Ovary (tissue), 9 donors: Measurements from ENCODE around the gene APOL6. TPM values are rescaled to one million over a fixed set of nuclear protein-coding genes. Genes with fewer than 3 reads are reported as not detected.

ENCODE experiments used
- DNase-seq, 5 donors: peaks; one replicate each; pipeline ENCODE4 v3.0.0-alpha.2; 2019 to 2020
- H3K27ac ChIP-seq, 2 donors: fragments of 200-600 bp; one replicate each; pipeline versions ENCODE4 v1.5.1 to v1.8.0; 2019 to 2022
- H3K27me3 ChIP-seq: fragments of 200-600 bp; one replicate; pipeline ENCODE4 v1.8.0; 2022
- H3K36me3 ChIP-seq: fragments of 200-600 bp; sonication (generic); one replicate; pipeline ENCODE4 v1.5.1; 2019
- H3K4me1 ChIP-seq: one replicate; pipeline ENCODE4 v1.8.1; 2013; ENCODE audit warnings: mild to moderate bottlenecking, moderate library complexity; ENCODE audit not compliant: insufficient read depth
- H3K4me3 ChIP-seq: fragments of 200-600 bp; sonication (generic); one replicate; pipeline ENCODE4 v1.5.1; 2017
- H3K9me3 ChIP-seq, 2 donors: fragments of 200-600 bp in 1 of 2; sonication (generic) in 1 of 2; one replicate each; pipeline versions ENCODE4 v1.5.1 to v1.8.1; 2013 to 2019; ENCODE audit warnings: mild to moderate bottlenecking in 1 of 2, moderate library complexity in 1 of 2
- CTCF ChIP-seq, 3 donors: fragments of 450-650 bp in 2 of 3; fragments of 200-600 bp in 1 of 3; IDR thresholded peaks; one replicate each; pipeline versions ENCODE4 v1.5.1 to v1.8.0; 2016 to 2022; ENCODE audit warnings: antibody characterized with exemption in 3 of 3, mild to moderate bottlenecking in 1 of 3
- EP300 ChIP-seq: sonication (generic); formaldehyde crosslinking; IDR thresholded peaks from one replicate; pipeline ENCODE4 v1.6.1; 2017; ENCODE audit warnings: antibody characterized with exemption
- POLR2A ChIP-seq: fragments of 450-650 bp; IDR thresholded peaks from one replicate; pipeline ENCODE4 v1.6.1; 2017; ENCODE audit warnings: antibody characterized with exemption, mild to moderate bottlenecking, moderate library complexity
- WGBS, 3 donors: extraction: QIAGEN DNeasy Blood & Tissue Kit in 1 of 3; methylation state at CpG; one replicate each; pipeline versions ENCODE4 v1.1.5 to v1.1.7; 2013 to 2017; 5-methylcytosine and 5-hydroxymethylcytosine counted together
- intact Hi-C, 4 donors: fragments of 100-400 bp; cut with DNase I; formaldehyde crosslinking; loops; one replicate each; pipeline versions ENCODE4 v1.11.0 to v1.15.1; 2022 to 2023
- polyA plus RNA-seq, 2 donors: library from polyadenylated mRNA; stranded (reverse); fragments of 200-250 nt in 1 of 2; fragments of 350-450 nt in 1 of 2; fragmentation: Illumina TruSeq in 1 of 2; extraction: RNeasy Lipid Tissue Mini Kit (QIAGEN cat#74804) in 1 of 2; gene quantifications; one replicate each; pipeline ENCODE4 v1.2.3, GENCODE V29; 2013 to 2014
- total RNA-seq, 7 donors: library from RNA; depleted of rRNA in 2 of 7; stranded (reverse); fragments of >200 nt in 2 of 7; fragmentation: NEBNext Ultra II Directional in 3 of 7; extraction: Animal tissue kit (Norgen Biotek cat#: 25700) in 3 of 7; gene quantifications; one replicate each; pipeline versions ENCODE4 v1.1.0 to v1.2.4, GENCODE V29; 2016 to 2023
- donor health status: DM: no; HTN: no; CAD: no; lungs with moderate emphysema.
- donor health status: DM: no; HTN: no; CAD: no.
- donor health status: Bipolar disorder and iron deficiency.
- donor health status: DM: yes; HTN: yes; CAD: no.
- donor health status: DM: no; HTN: no; CAD: no.
- donor health status: DM: yes; HTN: yes; CAD: no.

The APOL6 gene
- total and polyA plus RNA-seq, 9 donors, result 11.1 to 34.1 (median 18.6) TPM

DNA sequence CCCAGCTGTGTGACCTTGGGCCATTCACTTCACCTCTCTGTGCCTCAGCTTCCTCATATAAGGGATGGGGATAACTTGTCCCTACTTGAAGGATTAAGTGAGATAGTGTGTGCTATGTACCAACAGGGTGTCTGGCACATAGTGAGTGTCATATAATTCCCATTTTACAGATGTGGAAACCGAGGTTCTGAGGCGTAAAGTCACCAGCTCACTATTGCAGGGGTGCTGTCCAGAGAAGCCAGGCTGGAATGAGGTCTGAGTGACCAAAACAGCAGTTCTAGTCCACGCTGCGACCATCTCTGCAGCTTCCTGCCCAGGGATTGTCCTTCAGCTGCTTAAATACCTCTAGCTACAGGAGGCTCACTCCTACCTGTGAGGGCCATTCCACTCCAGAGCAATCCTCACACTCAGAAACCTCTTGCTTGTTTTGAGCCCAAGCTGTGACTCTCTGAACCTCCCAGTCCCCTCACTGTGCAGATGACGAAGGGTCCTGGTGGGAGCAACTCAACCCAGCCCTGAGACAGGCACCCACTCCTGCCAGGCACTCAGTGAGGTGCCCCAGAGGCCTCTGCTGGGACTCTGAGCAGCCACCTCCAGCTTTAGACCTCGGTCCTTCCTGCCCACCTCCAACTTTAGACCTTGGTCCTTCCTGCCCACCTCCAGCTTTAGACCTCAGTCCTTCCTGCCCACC, 36.9 kb upstream of the APOL6 start:
- 82 to 90% (median 82%) methylated on average over 6 of the region's 6 CpGs for WGBS, 3 donors

GRCh38 chr22:35611891-35612576, 36.2 kb upstream of the APOL6 start:
- Histone ChIP-seq H3K4me1 (peaks cover 6% of the 10 kb centered on the region), H3K9me3 (no peaks in the 10 kb centered on the region), H3K36me3 (no peaks in the 10 kb centered on the region), H3K27ac (no peak overlapping the region), H3K4me3 (no peak overlapping the region), H3K27me3 (no peaks in the 10 kb centered on the region)
- peak in 1 of 5 donors; percentile 10 for DNase-seq
- intact Hi-C loops, result loop anchor here in 1 of 4 donors (10.0 kb wide), 1 partner anchor 177 kb away; no protein-coding TSS in a partner anchor
- TF ChIP-seq POLR2A (no peak), EP300 (no peak), CTCF (IDR thresholded peaks at IDR 0.05) (no peak)
- WGBS, 3 donors, result 43 to 61% (median 49%) methylated on average over 8 of the region's 8 CpGs

More for the DNA sequence above, 36.9 kb upstream of the APOL6 start:
- Histone ChIP-seq H3K36me3 (no peaks in the 10 kb centered on the region), H3K4me1 (peaks cover 8% of the 10 kb centered on the region), H3K27me3 (no peaks in the 10 kb centered on the region), H3K27ac (no peak overlapping the region), H3K9me3 (no peaks in the 10 kb centered on the region), H3K4me3 (no peak overlapping the region)
- intact Hi-C loops, result loop anchor here in 1 of 4 donors (10.0 kb wide), 1 partner anchor 177 kb away; no protein-coding TSS in a partner anchor
- TF ChIP-seq POLR2A (no peak), CTCF (IDR thresholded peaks at IDR 0.05) (no peak), EP300 (no peak)
- peak in 1 of 5 donors; percentile 10 for DNase-seq

DNA sequence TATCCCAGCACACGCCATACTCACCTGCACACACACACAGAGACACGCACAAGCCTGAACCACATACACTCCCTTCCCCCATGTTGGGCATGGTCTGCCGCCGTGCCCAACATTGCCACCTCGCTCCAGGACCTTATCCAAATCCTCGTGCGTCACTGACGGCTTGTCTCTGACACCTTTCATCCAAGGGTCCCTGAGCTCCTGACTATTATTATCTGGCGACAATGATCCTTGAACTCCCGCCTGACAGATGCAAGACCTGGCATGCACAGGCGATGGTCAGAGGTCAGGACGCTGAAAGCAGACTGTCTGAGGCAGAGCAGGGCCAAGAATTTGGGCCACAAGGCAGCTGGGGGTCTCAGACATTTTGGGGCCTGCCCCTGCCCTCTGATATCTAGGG, 35.3 kb upstream of the APOL6 start:
- no peak overlapping the region for H3K27ac ChIP-seq
- WGBS, 3 donors, result 85 to 92% (median 87%) methylated on average over 12 of the region's 12 CpGs

More for the DNA sequence above, 35.3 kb upstream of the APOL6 start:
- no peak for TF ChIP-seq EP300
- TF ChIP-seq CTCF (IDR thresholded peaks at IDR 0.05), result no peak
- TF ChIP-seq POLR2A, result no peak
- Histone ChIP-seq H3K4me1 (peaks cover 6% of the 10 kb centered on the region), H3K27me3 (no peaks in the 10 kb centered on the region), H3K9me3 (no peaks in the 10 kb centered on the region), H3K4me3 (no peak overlapping the region), H3K36me3 (no peaks in the 10 kb centered on the region)
- intact Hi-C loops, result loop anchor here in 1 of 4 donors (10.0 kb wide), 1 partner anchor 178 kb away; no protein-coding TSS in a partner anchor
- DNase-seq, result peak in 1 of 5 donors; percentile 14
